Muscle layer of colon (tissue), 2 donors: ENCODE measurements around the gene G2E3.
A peak's percentile ranks its signal among the peaks of the same experiment; 100 is the strongest.
"Not testable (repeated sequence)": the region's sequence is repeated elsewhere in the genome, so short reads cannot be mapped to it uniquely, and the experiment has no call there.

Experiments
- H3K27ac ChIP-seq: one replicate; pipeline ENCODE4 v1.7.0; 2013; ENCODE audit warnings: low read depth, mild to moderate bottlenecking, low read length, moderate library complexity
- H3K27me3 ChIP-seq, 2 donors: one replicate each; pipeline ENCODE4 v1.7.0; 2013; ENCODE audit warnings: low read length in 2 of 2, mild to moderate bottlenecking in 2 of 2; ENCODE audit not compliant: insufficient read depth in 2 of 2, control insufficient read depth in 1 of 2
- H3K36me3 ChIP-seq: one replicate; pipeline ENCODE4 v1.7.0; 2013; ENCODE audit warnings: mild to moderate bottlenecking, low read length; ENCODE audit not compliant: insufficient read depth
- H3K4me1 ChIP-seq: one replicate; pipeline ENCODE4 v1.7.0; 2013; ENCODE audit warnings: mild to moderate bottlenecking, low read length; ENCODE audit not compliant: insufficient read depth
- H3K4me3 ChIP-seq, 2 donors: one replicate each; pipeline ENCODE4 v1.7.0; 2013; ENCODE audit warnings: low read length in 2 of 2, low read depth in 1 of 2, mild to moderate bottlenecking in 1 of 2, moderate library complexity in 1 of 2
- H3K9ac ChIP-seq: one replicate; pipeline ENCODE4 v1.7.0; 2013; ENCODE audit warnings: low read length
- H3K9me3 ChIP-seq: one replicate; pipeline ENCODE4 v1.7.0; 2013; ENCODE audit warnings: mild to moderate bottlenecking, low read length
- donor health status: abdominal sarcoma.
- donor health status: Adenocarcinoma of cecum.

G2E3 gene

DNA sequence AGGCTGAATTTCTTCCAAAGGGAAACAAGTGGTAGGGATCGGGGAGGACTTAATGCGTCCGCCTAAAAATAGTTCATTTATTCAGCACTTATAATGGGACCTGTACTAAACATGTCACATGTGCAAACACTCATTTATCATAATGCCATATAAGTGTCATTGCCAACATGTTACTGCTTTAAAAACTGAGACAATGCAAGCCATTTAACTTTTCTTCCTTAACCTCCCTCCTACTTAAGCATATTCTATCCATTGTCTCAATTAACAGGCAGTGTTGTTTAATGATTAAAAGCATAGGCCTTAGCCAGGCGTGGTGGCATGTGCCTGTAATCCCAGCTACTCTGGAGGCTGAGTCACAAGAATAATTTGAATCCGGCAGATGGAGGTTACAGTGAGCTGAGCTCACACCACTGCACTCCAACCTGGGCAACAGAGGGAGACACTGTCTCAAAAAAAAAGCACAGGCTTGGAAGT, 49.6 kb downstream of the G2E3 start:
- H3K9ac ChIP-seq, result no peak overlapping the region

DNA sequence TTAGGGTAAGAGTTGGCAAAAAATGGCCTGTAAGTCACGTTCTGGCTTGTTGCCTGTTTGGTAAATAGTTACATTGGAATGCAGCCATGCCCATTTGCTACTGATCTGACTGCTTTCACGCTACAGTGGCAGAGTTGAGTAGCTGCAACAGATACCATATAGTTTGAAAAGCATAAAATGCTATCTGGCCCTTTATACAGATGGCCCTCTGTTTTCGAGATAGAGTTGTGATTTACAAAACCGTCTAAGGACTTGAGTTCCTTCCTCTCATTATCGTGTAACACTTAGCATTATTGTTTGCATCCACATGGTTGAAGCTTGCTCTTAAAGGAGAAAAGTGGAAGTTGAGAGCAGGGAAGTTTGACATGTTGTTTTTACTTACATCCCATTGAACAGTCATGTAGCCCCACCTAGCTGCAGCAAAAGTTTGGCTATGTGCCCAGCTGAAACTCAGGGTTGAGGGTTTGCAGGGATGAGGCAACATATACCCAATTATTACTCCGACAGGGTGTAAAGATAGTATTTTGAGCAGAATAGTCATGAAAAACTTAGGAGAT, 51.9 kb downstream of the G2E3 start:
- no peaks in the 10 kb centered on the region for H3K36me3 ChIP-seq
- no peaks in the 10 kb centered on the region for H3K27me3 ChIP-seq
- H3K4me3 ChIP-seq, result no peak overlapping the region
- H3K27ac ChIP-seq, result no peak overlapping the region
- peaks cover 5% of the 10 kb centered on the region for H3K4me1 ChIP-seq
- H3K9ac ChIP-seq, result no peak overlapping the region
- no peaks in the 10 kb centered on the region for H3K9me3 ChIP-seq

More for the DNA sequence above, 49.6 kb downstream of the G2E3 start:
- H3K4me3 ChIP-seq, result no peak overlapping the region
- peaks cover 5% of the 10 kb centered on the region for H3K4me1 ChIP-seq
- H3K27me3 ChIP-seq, result no peaks in the 10 kb centered on the region
- H3K9me3 ChIP-seq, result no peaks in the 10 kb centered on the region
- H3K36me3 ChIP-seq, result peaks cover 3% of the 10 kb centered on the region
- H3K27ac ChIP-seq, result no peak overlapping the region

GRCh38 chr14:30614155-30614554, 55.2 kb downstream of the G2E3 start:
- H3K4me1 ChIP-seq, result peaks cover 5% of the 10 kb centered on the region
- no peaks in the 10 kb centered on the region for H3K36me3 ChIP-seq
- H3K27me3 ChIP-seq, result no peaks in the 10 kb centered on the region
- no peak overlapping the region for H3K4me3 ChIP-seq
- no peak overlapping the region for H3K27ac ChIP-seq
- no peak overlapping the region for H3K9ac ChIP-seq
- no peaks in the 10 kb centered on the region for H3K9me3 ChIP-seq

DNA sequence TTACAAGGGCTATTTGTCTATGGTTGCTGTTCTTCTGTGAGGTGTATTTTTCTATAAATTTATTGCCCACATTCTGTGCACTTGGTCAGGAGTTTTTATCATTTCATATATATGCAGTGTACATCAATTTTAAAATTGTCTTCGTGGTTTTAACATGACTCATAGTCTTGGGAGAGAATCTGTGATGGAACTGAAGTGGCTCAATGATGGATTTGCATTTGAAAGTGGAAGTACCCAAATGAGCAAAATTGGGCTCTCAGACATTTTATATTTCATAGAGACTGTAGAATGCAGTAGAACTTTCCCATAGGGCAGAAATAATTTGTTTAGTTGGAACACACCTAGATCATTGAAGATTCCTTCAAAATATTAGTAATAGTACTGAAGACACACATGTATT, 61.2 kb downstream of the G2E3 start:
- H3K27ac ChIP-seq, result no peak overlapping the region

DNA sequence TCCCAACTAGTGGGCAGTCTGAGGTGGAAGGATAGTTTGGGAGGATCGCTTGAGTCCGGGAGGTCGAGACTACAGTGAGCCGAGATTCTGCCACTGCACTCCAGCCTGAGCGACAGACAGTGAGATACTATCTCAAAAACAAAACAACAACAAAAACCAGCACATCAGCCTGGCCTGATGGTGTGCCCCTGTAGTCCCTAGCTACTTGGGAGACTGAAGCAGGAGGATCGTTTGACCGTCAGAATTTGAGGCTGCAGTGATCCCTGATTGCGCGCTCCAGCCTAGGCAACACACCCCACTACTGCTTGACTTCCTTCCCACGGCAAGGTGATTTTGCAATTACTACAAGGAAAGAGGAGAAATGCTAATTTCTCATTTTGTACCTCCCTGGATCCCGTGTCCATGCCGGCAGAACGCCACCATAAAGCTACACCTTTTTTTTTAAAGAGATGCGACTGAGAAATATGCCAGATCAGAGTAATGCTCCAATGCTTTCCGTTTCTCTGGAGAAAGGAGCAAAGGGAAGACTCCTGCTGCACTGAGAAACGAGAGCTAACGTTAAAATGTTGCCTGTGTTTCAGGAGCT, 62.5 kb downstream of the G2E3 start:
- H3K9me3 ChIP-seq, result no peaks in the 10 kb centered on the region
- peak overlapping the region; percentile 45 for H3K9ac ChIP-seq
- peak overlapping the region; percentile 76 to 80 for H3K4me3 ChIP-seq
- no peaks in the 10 kb centered on the region for H3K27me3 ChIP-seq
- H3K27ac ChIP-seq, result peak overlapping the region; percentile 96
- H3K36me3 ChIP-seq, result no peaks in the 10 kb centered on the region
- peaks cover 27% of the 10 kb centered on the region for H3K4me1 ChIP-seq

More for the DNA sequence above, 61.2 kb downstream of the G2E3 start:
- Histone ChIP-seq H3K27me3 (no peaks in the 10 kb centered on the region), H3K4me1 (peaks cover 20% of the 10 kb centered on the region), H3K9ac (no peak overlapping the region), H3K36me3 (no peaks in the 10 kb centered on the region), H3K4me3 (no peak overlapping the region), H3K9me3 (no peaks in the 10 kb centered on the region)

- Histone ChIP-seq H3K4me1 (peaks cover 27% of the 10 kb centered on the region), H3K9ac (peak within 1 kb of the TSS; percentile 99), H3K27ac (peak within 1 kb of the TSS; percentile 96), H3K36me3 (no peaks in the 10 kb centered on the region), H3K27me3 (no peaks in the 10 kb centered on the region), H3K4me3 (peak within 1 kb of the TSS; percentile 76 to 80), H3K9me3 (no peaks in the 10 kb centered on the region)
Measured at GRCh38 chr14:30621940-30622830, 63.2 kb downstream of the G2E3 start, which contains the start of gene SCFD1. Gene SCFD1, plus strand, starts transcription at chr14:30622319. Its CDS starts 20 bp downstream, at chr14:30622339.

DNA sequence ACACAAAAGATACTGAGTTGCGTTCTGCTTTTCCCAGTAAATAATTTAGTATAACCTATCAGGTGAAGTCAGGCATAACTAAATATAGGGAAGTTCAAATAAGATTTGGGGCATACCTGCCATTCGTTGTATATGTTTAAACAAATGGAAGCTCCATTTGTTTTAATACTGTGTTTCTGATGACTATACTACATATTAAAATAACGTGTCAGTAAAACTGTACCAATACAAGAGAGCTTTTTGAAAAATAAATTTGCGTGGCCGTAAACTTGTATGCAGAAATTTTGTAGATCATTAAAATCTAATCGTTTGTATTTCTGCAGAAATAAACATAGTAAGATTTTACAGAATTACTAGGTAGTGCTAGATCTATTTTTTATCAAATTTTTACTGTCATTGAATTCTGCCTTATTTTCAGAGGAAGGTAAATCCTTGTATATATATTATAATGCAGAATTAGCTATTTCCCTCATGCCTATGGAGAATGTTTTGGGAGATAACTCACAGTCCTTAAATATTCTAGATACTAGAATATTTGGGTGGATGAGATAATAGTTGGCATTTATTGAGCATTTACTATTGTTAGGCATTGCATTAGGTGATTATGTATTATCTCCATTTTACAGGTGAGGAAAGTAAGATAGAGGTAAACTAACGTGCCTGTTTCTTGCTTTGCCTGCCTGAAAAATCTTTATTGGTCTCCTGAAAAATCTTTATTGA, 64.6 kb downstream of the G2E3 start:
- Histone ChIP-seq H3K27ac (no peak overlapping the region), H3K4me1 (peaks cover 29% of the 10 kb centered on the region), H3K36me3 (no peaks in the 10 kb centered on the region), H3K27me3 (no peaks in the 10 kb centered on the region), H3K9ac (no peak overlapping the region), H3K4me3 (peak overlapping the region; percentile 76 to 80), H3K9me3 (no peaks in the 10 kb centered on the region)

- Histone ChIP-seq H3K27ac (no peak overlapping the region), H3K4me1 (peaks cover 30% of the 10 kb centered on the region), H3K9me3 (no peaks in the 10 kb centered on the region), H3K27me3 (no peaks in the 10 kb centered on the region), H3K36me3 (no peaks in the 10 kb centered on the region), H3K9ac (no peak overlapping the region), H3K4me3 (no peak overlapping the region)
Measured at GRCh38 chr14:30624132-30624423, 65.1 kb downstream of the G2E3 start.

DNA sequence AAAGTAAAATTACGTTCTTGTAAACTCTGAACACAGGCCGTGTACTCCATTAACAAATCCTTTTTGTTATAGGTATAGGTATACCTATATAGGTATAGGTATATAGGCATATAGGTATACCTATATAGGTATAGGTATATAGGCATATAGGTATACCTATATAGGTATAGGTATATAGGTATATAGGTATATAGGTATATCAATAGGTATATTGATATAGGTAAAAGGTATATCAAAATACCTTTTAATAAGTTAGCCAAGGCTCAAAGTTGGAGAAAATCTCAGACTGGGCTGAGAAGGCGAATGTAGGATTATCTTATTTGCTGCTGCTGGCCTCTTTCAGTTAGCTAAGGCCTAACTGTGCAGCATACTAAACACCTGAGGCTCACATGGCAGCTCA, 66.6 kb downstream of the G2E3 start:
- Histone ChIP-seq H3K4me1 (peaks cover 30% of the 10 kb centered on the region), H3K27me3 (no peaks in the 10 kb centered on the region), H3K27ac (no peak overlapping the region), H3K4me3 (no peak overlapping the region), H3K9ac (no peak overlapping the region), H3K36me3 (peaks cover under 1% of the 10 kb centered on the region), H3K9me3 (no peaks in the 10 kb centered on the region)

- not testable (repeated sequence) for H3K27ac ChIP-seq, H3K9ac ChIP-seq, H3K27me3 ChIP-seq, H3K9me3 ChIP-seq, H3K4me3 ChIP-seq, H3K36me3 ChIP-seq
- peaks cover 17% of the 10 kb centered on the region for H3K4me1 ChIP-seq
Measured at GRCh38 chr14:30629432-30629831, 70.5 kb downstream of the G2E3 start.

DNA sequence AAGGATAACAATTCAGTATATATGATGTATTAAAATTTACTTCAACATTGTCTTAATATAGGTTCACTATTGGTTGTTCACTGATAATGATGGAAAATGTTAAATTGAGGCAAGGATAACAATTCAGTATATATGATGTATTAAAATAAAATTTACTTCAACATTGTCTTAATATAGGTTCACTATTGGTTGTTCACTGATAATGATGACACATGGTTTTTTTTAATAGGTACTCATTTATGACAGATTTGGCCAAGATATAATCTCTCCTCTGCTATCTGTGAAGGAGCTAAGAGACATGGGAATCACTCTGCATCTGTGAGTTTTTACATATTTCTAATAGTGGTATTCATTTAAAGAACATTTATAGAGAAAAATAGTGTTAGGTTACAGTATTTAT, 71.3 kb downstream of the G2E3 start:
- Histone ChIP-seq H3K27ac (no peak overlapping the region), H3K27me3 (no peaks in the 10 kb centered on the region), H3K9me3 (no peaks in the 10 kb centered on the region), H3K36me3 (peaks cover 12% of the 10 kb centered on the region), H3K4me3 (no peak overlapping the region), H3K4me1 (peaks cover 8% of the 10 kb centered on the region), H3K9ac (no peak overlapping the region)
